ENCODE measurements around the gene PLCB3.
"Not testable (repeated sequence)": the region's sequence is repeated elsewhere in the genome, so short reads cannot be mapped to it uniquely, and the experiment has no call there.

PLCB3 gene

GRCh38 chr11:64303109-64304031 lies 52.0 kb downstream of the PLCB3 start:
- no peak overlapping the region for H3K4me3 ChIP-seq (ENCODE audit: low read depth, low read length)

DNA sequence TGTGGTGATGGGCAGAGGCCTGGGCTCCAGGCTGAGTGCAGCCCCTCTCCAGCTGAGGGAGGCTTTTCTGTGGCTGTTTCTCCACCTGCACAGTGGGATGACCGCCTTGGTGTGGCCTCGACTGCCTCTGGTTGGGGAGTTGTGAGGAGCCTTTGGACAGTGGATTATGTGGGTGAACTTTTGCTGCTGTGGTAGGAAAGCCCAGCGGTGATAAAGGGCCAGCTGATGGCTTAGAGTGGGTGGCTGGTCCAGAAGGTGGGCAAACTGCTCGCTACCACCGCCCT lies 52.6 kb downstream of the PLCB3 start:
- H3K4me3 ChIP-seq (ENCODE audit: low read depth, low read length) = peak overlapping the region; percentile 62

- H3K4me3 ChIP-seq (ENCODE audit: low read depth, low read length) = peak overlapping the region; percentile 62
Measured at GRCh38 chr11:64304316-64305072, 53.2 kb downstream of the PLCB3 start.

DNA sequence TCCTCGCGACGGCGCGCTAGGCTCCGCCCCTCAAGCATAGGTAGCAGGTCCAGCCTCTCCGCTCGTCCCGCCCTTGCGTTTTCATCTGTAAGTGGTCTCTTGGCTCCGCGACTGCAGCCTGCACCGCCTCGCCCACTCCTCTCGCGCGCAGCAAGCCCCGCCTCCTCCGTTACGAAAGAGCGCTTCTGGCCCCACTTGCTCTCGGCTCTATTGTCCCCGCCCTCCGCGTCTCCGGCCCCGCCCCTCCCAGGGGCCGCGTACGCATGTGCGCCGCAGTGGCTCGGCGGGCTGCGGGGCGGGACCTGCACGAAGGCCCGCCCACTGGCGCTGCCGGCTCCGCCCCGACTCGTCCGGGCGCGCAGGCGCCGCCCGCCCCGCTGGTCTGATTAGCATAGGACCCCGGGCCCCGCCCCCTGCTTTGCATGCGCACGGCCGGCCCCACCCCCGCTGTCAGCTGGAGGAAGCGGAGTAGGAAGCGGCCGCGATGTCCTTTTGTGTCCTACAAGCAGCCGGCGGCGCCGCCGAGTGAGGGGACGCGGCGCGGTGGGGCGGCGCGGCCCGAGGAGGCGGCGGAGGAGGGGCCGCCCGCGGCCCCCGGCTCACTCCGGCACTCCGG lies 53.9 kb downstream of the PLCB3 start, which contains the start of gene ESRRA:
TSS of gene ESRRA (plus strand) at position 450 of the 616 bp plus-strand sequence. CDS start 1,656 bp downstream, outside the sequence.
- H3K4me3 ChIP-seq (ENCODE audit: low read depth, low read length) = peak within 1 kb of the TSS; percentile 83

- peak overlapping the region; percentile 83 for H3K4me3 ChIP-seq (ENCODE audit: low read depth, low read length)
Measured at GRCh38 chr11:64305691-64306562, 54.6 kb downstream of the PLCB3 start.

DNA sequence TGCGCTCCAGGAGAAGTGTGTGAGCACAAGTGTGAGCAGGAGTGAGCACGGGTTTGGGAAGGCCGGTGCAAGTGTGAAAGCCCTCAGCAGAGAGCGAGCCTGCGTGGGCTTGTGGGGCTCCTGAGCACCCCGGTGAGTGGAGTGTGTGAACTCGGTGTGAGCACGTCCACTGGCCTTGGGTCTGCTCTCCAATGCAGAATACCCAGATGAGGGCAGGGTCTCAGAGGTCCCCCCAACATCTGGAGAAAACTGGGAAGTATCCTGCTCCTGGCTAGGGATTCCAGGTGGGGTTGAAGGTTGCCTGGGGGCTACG lies 55.2 kb downstream of the PLCB3 start:
- peak overlapping the region; percentile 83 for H3K4me3 ChIP-seq (ENCODE audit: low read depth, low read length)

DNA sequence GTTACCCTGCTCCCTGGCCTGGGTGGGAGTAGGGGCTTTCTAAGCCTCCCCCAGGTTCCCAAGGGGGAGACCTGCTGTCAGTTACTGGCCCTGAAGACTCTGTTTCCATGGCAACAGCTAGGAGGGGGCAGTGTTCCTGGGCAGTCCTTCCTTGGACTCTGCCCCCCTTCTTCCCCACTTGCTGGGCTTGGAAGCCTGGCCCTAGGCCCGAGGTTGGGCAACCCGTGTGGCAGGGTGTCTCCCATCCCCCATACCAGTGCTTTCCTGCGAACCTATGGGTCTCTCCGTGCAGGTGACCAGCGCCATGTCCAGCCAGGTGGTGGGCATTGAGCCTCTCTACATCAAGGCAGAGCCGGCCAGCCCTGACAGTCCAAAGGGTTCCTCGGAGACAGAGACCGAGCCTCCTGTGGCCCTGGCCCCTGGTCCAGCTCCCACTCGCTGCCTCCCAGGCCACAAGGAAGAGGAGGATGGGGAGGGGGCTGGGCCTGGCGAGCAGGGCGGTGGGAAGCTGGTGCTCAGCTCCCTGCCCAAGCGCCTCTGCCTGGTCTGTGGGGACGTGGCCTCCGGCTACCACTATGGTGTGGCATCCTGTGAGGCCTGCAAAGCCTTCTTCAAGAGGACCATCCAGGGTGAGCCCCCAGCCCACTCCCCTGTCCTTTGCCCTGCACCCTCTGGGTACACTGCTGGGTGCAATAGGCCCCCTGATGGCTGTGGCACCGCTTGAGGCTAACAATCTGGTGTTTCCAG lies 55.7 kb downstream of the PLCB3 start:
- peak overlapping the region; percentile 83 for H3K4me3 ChIP-seq (ENCODE audit: low read depth, low read length)

- H3K4me3 ChIP-seq (ENCODE audit: low read depth, low read length) = not testable (repeated sequence)
Measured at GRCh38 chr11:64307795-64308194, 56.5 kb downstream of the PLCB3 start.

DNA sequence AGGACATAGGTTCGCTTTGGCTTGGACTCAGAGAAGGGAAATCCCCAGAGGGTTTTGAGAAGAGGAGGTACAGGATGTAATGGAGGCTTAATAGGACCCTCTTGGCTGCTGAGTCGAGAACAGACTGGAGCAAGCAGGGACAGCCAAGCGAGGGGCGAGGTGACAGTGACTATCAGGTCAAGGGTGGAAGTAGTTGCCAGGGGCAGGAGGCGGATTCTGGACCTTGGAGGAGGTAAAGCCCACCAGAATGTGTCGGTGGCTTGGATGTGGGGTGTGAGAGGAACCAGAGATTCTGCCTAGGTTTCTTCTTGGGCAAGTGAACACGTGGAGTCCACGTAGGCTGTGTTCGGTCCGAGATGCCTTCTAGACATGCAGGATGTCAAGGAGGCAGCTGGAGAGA lies 61.6 kb downstream of the PLCB3 start:
- H3K4me3 ChIP-seq (ENCODE audit: low read depth, low read length) = no peak overlapping the region

GRCh38 chr11:64313491-64314145 lies 62.3 kb downstream of the PLCB3 start:
- no peak overlapping the region for H3K4me3 ChIP-seq (ENCODE audit: low read depth, low read length)

GRCh38 chr11:64314146-64314804 lies 62.9 kb downstream of the PLCB3 start:
- no peak overlapping the region for H3K4me3 ChIP-seq (ENCODE audit: low read depth, low read length)

DNA sequence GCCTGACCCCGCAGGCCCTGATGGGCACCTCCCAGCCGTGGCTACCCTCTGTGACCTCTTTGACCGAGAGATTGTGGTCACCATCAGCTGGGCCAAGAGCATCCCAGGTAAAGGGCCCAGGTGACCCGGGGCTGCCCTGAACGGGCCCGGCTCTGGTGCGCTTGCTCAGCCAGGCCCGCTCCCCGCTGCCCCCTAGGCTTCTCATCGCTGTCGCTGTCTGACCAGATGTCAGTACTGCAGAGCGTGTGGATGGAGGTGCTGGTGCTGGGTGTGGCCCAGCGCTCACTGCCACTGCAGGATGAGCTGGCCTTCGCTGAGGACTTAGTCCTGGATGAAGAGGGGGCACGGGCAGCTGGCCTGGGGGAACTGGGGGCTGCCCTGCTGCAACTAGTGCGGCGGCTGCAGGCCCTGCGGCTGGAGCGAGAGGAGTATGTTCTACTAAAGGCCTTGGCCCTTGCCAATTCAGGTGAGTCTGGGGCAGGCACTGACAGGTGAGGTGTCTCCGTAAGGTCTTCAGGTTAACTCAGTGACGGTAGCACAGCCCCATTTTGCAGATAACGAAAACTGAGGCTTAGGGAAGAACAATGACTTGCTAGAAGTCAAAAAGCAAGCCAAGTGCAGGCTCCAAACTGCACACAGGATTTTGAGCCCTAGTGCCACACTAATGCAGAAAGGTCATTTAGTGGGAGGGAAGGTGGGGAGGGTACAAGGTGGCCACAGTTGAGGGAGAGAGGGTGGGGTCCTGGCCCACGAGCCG lies 63.7 kb downstream of the PLCB3 start:
- no peak overlapping the region for H3K4me3 ChIP-seq (ENCODE audit: low read depth, low read length)

DNA sequence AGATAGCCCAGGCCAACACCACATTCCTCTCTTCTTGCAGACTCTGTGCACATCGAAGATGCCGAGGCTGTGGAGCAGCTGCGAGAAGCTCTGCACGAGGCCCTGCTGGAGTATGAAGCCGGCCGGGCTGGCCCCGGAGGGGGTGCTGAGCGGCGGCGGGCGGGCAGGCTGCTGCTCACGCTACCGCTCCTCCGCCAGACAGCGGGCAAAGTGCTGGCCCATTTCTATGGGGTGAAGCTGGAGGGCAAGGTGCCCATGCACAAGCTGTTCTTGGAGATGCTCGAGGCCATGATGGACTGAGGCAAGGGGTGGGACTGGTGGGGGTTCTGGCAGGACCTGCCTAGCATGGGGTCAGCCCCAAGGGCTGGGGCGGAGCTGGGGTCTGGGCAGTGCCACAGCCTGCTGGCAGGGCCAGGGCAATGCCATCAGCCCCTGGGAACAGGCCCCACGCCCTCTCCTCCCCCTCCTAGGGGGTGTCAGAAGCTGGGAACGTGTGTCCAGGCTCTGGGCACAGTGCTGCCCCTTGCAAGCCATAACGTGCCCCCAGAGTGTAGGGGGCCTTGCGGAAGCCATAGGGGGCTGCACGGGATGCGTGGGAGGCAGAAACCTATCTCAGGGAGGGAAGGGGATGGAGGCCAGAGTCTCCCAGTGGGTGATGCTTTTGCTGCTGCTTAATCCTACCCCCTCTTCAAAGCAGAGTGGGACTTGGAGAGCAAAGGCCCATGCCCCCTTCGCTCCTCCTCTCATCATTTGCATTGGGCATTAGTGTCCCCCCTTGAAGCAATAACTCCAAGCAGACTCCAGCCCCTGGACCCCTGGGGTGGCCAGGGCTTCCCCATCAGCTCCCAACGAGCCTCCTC lies 64.6 kb downstream of the PLCB3 start:
- peak overlapping the region; percentile 95 for H3K4me3 ChIP-seq (ENCODE audit: low read depth, low read length)

DNA sequence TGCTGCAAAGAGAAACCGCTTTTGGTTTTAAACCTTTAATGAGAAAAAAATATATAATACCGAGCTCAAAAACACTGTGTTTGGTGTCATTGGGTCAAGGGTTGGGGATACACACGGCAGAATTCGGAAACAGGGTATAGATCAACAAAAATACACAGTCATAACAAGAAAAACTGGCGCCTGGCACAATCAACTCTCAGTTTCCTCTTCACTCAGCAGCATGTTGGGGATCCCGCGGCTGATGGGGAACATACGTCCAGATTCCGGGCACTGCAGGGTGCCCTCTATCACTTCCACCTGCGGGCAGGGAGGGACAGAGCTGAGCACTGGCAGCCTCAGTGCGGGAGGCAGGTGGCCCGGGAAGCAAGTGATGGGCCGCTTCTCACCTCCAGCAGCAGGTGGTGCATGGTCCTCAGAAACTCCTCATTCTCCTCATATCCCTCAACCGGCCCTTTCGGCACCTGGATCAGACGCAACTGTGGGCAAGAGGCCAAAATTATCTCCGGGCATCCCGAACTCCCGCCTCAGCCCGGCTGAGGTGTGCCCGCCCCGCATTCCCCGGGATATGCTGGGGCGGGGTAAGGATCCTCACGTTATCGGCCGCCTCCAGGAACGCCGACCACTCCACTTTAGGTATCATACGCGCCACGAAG lies 65.5 kb downstream of the PLCB3 start:
- H3K4me3 ChIP-seq (ENCODE audit: low read depth, low read length) = peak overlapping the region; percentile 95

GRCh38 chr11:64317325-64317960 lies 66.1 kb downstream of the PLCB3 start, which contains the start of gene TRMT112:
Gene TRMT112 (minus strand): TSS chr11:64317559. CDS start chr11:64317526, 33 bp downstream.
- H3K4me3 ChIP-seq (ENCODE audit: low read depth, low read length) = peak within 1 kb of the TSS; percentile 95

Measured in iPS-11a (cell line).